ENCODE measurements around the gene PPP2R3B.

- TF ChIP-seq CTCF (IDR thresholded peaks at IDR 0.05): no peak
- TF ChIP-seq POLR2A (IDR thresholded peaks at IDR 0.05): no peak
Observed at GRCh38 chrX:331825-332495, 54.7 kb downstream of the PPP2R3B start.

Measured in Peyer's patch (tissue), 4 donors.